NCI-H1092 treated with DMSO at 0.1 percent for 48 hours (cell line): ENCODE measurements around the gene CFAP46.
A peak's percentile ranks its signal among the peaks of the same experiment; 100 is the strongest.
"Not testable (repeated sequence)": the region's sequence is repeated elsewhere in the genome, so short reads cannot be mapped to it uniquely, and the experiment has no call there.

Experiments used
- DNase-seq: peaks from one replicate; lab custom pipeline; 2025; lab: John Stamatoyannopoulos, UW

Gene CFAP46

GRCh38 chr10:132806110-132806509 is 136.3 kb downstream of the CFAP46 start:
- DNase-seq = no peak

GRCh38 chr10:132805599-132805998 is 136.8 kb downstream of the CFAP46 start:
- no peak for DNase-seq

- no peak for DNase-seq
Observed at GRCh38 chr10:132804785-132805426, 137.5 kb downstream of the CFAP46 start.

- DNase-seq = no peak
Observed at GRCh38 chr10:132804287-132804686, 138.1 kb downstream of the CFAP46 start.

- no peak for DNase-seq
Observed at GRCh38 chr10:132803416-132804210, 138.8 kb downstream of the CFAP46 start.

GRCh38 chr10:132802694-132803320 is 139.6 kb downstream of the CFAP46 start:
- no peak for DNase-seq

GRCh38 chr10:132802048-132802447 is 140.3 kb downstream of the CFAP46 start:
- DNase-seq = no peak

- no peak for DNase-seq
Observed at GRCh38 chr10:132799865-132800264, 142.5 kb downstream of the CFAP46 start.

GRCh38 chr10:132798876-132799275 is 143.5 kb downstream of the CFAP46 start:
- DNase-seq = no peak

GRCh38 chr10:132798403-132798802 is 144.0 kb downstream of the CFAP46 start:
- no peak for DNase-seq

GRCh38 chr10:132797986-132798385 is 144.4 kb downstream of the CFAP46 start:
- DNase-seq = not testable (repeated sequence)

- no peak for DNase-seq
Observed at GRCh38 chr10:132796846-132797245, 145.5 kb downstream of the CFAP46 start.

- DNase-seq = peak; percentile 50
Observed at GRCh38 chr10:132793871-132794849, 148.2 kb downstream of the CFAP46 start.

- DNase-seq = no peak
Observed at GRCh38 chr10:132793213-132793612, 149.2 kb downstream of the CFAP46 start.

GRCh38 chr10:132792796-132793195 is 149.6 kb downstream of the CFAP46 start:
- DNase-seq = no peak

- DNase-seq = not testable (repeated sequence)
Observed at GRCh38 chr10:132792099-132792498, 150.3 kb downstream of the CFAP46 start.

- DNase-seq = no peak
Observed at GRCh38 chr10:132790934-132791829, 151.2 kb downstream of the CFAP46 start.

GRCh38 chr10:132790470-132790869 is 151.9 kb downstream of the CFAP46 start:
- no peak for DNase-seq

GRCh38 chr10:132789659-132790148 is 152.7 kb downstream of the CFAP46 start:
- no peak for DNase-seq

GRCh38 chr10:132788831-132789219 is 153.5 kb downstream of the CFAP46 start:
- DNase-seq = no peak
